Limb (tissue), 2 donors: ENCODE measurements around the gene SGPP2.
A peak's percentile ranks its signal among the peaks of the same experiment; 100 is the strongest.
"Not testable (repeated sequence)": the region's sequence is repeated elsewhere in the genome, so short reads cannot be mapped to it uniquely, and the experiment has no call there.

Experiments used
- DNase-seq, 2 donors: peaks; one replicate each; pipeline ENCODE4 v3.0.0-alpha.2; 2016; ENCODE audit errors: extremely low spot score in 2 of 2

SGPP2 gene, protein sequence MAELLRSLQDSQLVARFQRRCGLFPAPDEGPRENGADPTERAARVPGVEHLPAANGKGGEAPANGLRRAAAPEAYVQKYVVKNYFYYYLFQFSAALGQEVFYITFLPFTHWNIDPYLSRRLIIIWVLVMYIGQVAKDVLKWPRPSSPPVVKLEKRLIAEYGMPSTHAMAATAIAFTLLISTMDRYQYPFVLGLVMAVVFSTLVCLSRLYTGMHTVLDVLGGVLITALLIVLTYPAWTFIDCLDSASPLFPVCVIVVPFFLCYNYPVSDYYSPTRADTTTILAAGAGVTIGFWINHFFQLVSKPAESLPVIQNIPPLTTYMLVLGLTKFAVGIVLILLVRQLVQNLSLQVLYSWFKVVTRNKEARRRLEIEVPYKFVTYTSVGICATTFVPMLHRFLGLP

GRCh38 chr2:222424276-222424728 lies at the start of gene SGPP2:
Gene SGPP2, plus strand, starts transcription at chr2:222424543. Its CDS starts 60 bp downstream, at chr2:222424603.
- peak in 1 of 2 donors; percentile 32 for DNase-seq

DNA sequence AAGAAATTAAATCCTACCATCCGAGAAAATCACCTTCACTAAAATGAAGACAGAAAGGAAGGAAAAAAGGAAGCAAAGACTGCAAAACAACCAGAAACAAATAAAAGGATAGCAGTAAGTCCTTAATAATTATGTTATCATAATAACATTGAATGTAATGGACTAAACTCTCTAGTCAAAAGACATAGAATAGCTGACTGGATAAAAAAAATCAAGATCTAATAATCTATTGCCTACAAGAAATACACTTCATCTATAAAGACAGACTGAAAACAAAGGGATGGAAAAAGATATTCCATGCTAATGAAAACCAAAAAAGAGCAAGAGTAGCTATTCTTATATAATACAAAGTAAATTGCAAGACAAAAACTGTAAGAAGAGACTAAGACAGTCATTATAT lies 48.5 kb upstream of the SGPP2 start:
- DNase-seq = no peak

DNA sequence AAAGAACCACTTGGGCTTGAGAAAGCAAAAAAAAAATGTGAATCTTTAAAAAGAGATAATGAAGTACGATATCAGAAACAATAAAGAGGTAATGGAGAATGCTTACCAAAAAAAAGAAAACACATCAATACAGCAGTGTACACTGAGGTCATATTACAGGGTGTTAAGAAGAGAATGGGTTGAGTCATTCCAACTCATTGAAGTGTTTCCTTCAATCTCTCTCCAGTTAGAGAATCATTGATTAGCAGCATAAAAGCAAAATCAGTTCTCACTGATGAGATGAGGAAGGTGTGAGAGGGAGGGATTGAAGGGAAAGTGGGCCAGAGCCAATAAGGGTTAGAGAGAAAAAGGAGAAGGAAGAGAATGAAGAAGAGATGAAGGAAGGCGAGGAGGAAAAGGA lies 43.9 kb upstream of the SGPP2 start:
- no peak for DNase-seq

- no peak for DNase-seq
Observed at GRCh38 chr2:222381566-222381965, 42.8 kb upstream of the SGPP2 start.

DNA sequence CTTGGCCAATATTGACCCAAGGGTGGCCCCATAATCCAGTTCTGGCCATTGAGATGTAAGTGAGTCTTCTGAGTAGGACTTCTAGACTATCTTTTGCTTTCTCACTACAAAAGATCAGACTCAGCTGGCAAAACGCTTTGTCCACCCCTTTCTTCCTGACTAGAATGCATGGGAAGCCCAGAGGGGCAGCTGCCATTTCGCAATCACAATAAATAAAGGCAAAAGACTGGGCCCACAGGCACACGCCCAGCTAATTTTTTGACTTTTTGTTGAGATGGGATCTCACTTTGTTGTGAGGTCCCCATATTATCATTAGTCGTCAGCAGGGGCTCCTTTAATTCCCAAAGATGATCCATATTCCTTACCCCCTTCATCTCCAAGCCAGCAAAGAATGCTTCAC lies 41.1 kb upstream of the SGPP2 start:
- no peak for DNase-seq

DNA sequence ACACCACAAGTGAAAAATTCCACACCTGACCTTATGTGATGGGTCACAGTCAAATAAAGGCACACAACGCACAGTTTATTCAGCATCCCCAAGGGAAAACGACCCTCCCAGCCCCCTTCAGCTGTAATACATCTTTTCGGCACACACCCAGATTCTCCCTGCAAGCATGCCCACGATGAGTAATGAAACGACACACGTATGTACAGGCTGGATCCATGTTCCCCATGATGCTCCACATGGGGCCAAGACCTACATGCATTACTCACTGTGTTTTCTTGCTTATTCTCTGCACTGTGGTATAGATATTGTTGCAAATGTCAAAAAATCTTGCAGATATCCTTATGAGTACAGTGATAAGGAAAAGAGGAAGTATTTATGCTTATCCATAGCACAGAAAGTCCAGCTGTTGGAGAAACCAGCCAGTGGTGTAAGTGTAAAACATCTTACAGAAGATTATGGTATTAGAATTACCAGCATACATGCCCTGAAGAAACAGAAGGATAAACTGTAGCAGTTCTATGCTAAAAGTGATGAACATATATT lies 32.5 kb upstream of the SGPP2 start:
- no peak for DNase-seq

DNA sequence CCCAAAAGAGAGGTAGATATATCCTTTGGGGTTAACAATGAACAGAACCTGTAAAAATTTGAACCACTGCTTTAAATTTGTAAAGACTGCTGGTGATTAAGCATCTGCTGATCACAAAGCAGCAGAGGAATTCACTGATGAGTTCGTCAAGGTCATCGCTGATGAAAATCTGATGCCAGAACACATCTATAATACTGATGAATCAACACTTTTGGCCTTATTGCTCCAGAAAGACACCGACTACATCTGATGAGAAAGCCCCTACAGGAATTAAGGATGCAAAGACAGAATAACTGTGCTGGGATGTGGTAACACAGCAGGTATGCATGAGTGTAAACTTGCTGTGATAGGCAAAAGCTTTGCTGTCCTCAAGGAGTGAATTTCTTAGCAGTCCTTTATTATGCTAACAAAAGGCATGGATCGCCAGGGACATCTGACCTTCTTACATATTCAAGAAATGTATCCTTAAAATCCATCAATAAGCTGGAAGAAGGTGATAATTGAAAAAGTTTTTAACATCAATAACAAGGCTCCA lies 30.5 kb upstream of the SGPP2 start:
- no peak for DNase-seq

GRCh38 chr2:222398446-222398885 lies 25.9 kb upstream of the SGPP2 start:
- DNase-seq = no peak

DNA sequence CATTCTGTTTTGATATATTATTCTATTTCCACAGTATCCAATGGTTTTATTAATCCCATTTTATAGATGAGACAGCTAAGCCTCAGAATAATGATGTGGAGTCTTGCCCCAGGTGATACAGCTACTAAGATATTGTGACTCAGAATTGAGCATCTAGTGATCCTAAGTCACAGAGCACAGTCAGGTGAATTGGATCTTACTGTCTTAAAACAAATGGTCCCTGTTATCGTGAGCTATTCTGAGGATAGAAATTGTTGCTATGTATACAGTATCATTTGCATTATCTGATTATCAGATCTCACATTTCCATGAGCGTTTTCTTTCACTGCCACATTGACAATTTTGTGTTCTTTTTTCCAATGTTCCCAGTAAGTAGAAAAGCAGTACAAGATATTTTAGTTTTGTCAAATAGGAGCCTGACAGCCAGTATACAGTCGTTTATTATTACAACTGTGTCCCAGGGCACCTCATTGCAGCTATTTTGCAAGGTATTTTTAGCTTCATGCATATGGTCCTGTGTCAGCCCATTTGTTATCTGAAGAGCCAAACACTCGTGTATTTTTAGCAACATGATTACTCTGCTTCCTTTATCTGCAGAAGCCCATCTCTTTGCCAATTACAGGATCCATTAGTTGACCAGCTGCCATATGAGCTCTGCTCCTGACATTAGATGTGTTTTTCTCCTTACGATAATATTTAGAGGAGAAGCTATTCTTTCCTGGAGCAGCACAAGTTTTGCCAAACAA lies 25.1 kb upstream of the SGPP2 start:
- peak in 1 of 2 donors; percentile 6 for DNase-seq

GRCh38 chr2:222404151-222404905 lies 20.0 kb upstream of the SGPP2 start:
- no peak for DNase-seq

- no peak for DNase-seq
Observed at GRCh38 chr2:222408684-222409083, 15.7 kb upstream of the SGPP2 start.

DNA sequence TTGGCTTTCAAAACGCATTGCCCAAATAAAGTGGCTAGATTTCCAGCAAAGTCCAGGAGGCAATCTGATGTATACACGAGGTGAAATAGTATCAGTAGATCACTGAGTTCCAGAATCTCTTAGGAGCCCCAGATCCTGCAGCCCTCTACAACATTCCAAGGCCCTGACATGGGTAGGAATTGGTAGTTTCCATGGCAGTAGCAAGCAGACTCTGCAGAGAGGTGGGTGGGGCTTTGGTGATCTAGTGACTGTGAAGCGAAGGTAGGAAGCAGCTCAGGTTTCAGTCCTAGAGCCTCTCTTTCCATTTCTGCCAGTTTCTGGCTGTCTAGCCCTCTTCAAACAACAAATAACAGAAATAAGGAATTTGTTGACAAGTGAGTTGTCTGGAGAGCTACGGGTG lies 13.8 kb upstream of the SGPP2 start:
- DNase-seq = no peak

DNA sequence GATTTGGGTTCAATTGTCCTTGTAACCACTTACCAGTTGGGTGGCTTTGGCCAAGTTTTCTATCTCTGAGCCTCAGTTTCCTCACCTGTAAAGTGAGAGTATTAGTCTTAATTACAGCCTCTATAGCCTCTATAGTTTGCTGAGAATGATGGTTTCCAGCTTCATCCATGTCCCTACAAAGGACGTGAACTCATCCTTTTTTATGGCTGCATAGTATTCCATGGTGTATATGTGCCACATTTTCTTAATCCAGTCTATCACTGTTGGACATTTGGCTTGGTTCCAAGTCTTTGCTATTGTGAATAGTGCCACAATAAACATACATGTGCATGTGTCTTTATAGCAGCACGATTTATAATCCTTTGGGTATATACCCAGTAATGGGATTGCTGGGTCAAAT lies 12.0 kb upstream of the SGPP2 start:
- not testable (repeated sequence) for DNase-seq

DNA sequence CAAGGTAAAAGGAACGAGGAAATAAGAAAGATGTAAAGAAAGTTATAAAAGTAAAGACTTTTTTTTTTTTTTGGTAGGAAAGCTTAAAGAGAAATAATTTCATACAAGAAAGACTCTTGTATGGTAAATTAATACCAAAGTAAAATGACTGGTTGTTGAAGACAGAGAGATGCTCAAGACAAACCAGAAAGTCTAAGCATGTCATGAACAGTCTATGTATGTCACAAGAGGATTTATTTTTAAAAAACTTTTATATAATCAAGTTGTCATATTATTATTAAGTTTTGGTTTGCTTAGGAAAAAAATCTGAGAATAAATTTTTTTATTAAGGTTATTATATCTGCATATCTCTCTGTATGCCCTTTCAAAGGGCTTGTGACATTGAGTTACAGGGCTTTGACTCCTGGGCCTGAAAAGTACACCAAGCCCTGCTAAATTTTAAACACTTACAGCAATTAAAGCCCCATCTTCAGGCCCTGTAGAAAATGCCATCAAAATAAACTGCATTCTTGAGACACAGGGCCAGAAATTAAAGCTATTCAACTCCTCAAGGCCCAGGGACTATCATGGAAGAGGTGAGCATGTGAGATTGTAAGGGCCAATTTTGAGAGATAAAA lies 10.9 kb upstream of the SGPP2 start:
- no peak for DNase-seq

DNA sequence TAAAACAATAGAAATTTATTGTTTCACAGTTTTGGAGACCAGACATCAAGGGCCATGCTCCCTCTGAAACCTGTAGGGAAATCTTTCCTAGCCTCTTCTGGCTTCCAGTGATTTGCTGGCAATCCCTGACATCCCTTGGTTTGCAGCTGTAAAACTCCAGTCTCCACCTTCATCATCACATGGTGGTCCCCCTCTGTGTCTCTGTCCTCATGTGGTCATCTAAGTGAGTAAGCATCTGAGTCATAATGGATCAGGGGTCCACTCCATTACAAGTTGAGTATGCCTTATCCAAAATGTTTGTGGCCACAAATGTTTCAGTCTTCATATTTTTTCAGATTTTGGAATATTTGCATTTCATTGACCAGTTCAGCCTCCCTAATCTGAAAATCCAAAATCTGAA lies 5.6 kb upstream of the SGPP2 start:
- DNase-seq = no peak

- DNase-seq = no peak
Observed at GRCh38 chr2:222420508-222420907, 3.8 kb upstream of the SGPP2 start.

DNA sequence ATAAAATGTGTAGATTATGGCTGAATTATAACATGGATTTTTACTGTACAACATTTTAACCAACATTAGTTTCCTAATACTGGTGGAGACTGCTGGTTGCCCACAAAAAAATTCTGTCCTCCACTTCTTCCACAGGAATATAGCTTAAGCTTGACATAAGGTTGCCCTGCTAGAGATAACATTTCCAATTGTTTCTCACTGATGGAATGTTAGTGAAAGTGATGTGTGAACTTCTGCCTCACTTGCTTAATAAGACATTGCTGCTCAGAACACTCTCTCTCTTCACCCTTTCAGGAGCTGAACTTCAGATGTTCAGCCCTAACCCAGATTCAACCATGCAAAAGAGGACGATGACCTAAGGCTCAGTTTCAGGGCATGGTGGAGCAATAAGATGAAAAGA lies 2.7 kb upstream of the SGPP2 start:
- no peak for DNase-seq

- no peak for DNase-seq
Observed at GRCh38 chr2:222423186-222423585, 1.2 kb upstream of the SGPP2 start.

DNA sequence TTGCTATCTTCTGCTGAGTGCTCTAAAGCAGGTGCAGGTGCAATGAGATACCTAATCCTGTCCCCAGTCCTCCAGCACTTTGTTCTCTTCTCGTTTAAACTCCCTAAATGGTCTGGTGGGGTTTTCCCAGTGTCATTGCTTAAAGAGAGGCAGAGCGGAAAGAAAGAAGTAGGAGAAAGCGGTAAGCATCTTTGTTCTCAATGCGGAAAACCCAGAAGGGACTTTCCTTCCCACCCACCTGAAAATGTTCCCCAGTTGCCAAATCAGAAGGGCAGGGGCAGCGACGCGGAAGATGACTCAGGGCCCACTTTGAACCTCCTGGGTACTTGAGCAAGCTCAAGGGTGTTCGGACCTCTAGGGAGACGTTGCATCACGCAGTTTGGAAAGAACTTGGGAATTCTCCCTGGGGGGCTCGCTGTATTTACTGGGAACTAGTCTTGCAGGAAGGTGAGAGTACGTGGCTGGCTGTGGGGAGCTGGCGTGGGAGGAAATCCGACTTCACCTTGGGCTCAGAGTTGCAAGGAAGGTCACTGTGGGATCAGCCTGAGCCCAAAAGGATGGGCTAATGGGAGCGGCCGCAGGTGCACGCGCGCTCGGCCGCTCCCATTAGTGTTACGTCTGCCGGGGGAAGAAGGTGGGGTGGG lies 589 bp upstream of the SGPP2 start:
- DNase-seq = no peak
